HG02938 (cell line): Measurements from ENCODE around the gene DUSP1.

Source experiments
- ATAC-seq: cut with Tn5 transposase; IDR thresholded peaks from one replicate; pipeline ENCODE4 v1.9.1; 2021; ENCODE audit warnings: mild to moderate bottlenecking, moderate library complexity; ENCODE audit not compliant: unreplicated experiment

DUSP1 gene

DNA sequence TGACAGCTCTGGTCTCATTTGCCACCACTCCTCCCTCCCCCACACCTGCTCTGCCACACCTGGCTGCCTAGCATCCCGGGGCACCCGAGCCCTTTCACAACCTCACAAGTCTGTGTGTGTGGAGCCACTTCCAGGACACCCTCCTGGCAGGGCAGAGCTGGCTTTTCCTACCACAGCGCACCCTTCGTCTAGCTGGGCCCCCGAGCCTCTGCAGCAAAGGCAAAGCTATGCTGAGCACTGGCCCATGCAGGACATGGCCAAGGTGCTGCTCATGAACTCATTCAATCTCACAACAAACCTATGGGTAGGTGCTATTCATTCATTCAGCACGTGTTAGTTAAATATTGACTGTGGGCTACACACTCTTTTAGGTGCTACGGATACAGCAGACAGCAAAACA is 43.4 kb downstream of the DUSP1 start:
- no peak for ATAC-seq

DNA sequence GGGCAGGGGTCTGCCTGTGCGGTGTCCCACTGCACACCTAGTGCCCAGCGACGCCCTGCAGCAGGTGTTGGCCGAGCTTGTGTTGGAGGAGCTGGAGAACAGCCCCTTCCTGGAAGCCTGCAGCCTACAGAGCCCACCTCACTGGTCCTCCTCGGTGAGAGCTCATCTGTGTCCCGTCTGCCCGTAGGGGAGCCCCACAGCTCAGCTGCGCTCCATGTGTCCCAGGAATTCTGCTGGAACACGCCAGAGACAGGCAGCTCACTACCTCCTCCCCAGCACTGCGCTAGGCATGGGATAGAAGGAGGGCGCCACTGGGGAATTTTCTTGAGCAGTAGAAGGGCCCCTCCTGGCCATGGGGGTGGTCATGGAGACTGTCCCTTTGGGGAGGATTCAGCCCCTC is 44.0 kb downstream of the DUSP1 start:
- ATAC-seq, result no peak

DNA sequence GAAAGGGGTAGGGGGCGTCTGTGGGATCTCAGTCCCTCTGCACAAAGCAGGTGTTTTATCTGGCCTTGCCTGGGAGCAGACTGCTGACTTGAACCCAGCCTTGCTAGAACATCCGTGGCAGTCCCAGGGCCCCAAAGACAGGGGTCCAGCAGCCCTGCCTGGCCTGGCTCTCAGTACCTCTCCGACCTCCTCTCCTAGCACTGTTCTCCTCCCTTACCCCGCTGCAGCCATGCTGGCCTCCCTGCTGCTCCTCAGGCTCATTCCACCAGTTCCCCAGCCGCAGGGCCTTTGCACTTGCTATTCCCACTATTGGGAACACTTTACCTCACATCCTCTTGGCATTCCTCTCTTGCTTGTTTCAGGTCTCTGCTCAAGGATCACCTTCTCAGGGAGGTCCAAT is 45.2 kb downstream of the DUSP1 start:
- ATAC-seq, result no peak

DNA sequence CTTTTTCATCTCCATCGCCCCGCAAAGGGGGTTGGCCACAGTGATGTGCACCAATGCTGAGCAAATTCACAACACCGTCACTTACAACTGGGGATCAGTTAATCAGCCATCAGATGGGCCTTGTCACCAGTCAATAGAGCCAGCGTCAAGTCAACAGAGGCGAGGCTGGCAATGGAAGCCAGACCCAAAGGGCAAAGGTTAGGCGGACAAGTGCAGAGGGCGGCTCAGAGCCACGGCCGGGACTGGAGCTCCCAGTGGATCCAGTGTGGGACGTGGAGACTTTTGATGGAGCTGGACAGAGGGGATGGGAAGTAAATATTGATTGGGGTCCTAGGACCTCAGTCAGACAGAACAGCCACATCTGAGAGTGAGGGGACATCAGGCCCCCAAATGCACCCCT is 45.7 kb downstream of the DUSP1 start:
- ATAC-seq, result no peak

DNA sequence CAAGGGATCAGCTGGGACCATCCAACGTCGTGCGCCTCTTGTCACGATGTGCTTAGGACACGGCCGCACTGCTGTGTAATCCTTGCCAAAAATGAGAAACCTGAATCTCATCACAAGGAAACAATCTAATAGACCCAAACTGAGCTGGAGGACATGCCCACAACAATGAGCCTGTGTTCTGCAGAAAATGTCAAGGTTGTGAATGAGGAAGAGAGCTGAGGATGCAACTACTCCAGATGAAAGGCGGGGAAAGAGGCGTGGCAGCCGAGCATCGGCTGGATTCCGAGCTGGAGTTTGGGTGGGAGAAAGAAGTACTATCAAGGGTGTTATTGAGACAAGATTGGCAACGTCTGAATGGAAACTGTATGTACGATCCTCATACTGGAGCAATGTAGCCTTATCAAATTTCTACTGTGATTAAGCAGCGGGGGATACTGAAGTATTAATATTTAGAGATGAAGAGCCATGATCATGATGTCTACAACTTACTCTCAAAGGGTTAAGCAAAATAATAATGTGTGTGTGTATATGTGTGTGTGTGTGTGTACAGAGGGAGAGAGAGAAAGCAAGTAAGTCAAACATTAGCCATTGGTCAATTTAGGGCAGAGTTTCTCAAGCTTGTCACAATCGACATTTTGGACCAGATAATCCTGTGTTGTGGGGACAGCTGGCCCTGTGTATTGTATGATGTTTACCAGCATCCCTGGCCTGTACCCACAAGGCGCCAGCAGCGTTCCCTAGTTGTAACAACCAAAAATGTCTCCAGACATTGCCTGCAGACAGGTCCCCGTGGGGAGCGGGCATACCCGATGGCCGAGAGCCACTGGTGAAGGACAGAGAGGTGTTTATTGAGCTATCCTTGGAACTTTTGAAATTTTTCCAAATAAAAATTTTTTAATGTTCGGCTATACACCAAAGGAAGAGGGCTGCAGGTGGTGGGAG is 46.5 kb downstream of the DUSP1 start:
- ATAC-seq, result no peak

DNA sequence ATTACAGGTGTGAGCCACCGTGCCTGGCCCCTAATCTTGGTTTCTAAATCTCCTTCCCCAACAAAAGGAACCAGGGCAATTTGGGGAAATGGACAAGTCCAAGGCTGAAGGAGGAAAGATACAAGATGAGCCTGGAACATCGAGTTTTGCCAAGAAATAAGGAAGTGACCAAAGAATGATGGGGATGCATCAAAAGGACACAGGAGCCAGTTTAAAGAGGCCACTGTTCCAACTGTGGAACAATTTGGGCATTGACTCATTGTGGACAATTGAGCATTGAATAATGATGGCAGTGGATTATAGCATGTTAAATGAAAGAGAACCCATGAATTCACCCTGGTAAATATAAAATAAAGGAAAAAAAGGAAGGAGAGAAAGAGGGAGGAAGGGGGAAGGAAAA is 47.5 kb downstream of the DUSP1 start:
- ATAC-seq, result no peak

DNA sequence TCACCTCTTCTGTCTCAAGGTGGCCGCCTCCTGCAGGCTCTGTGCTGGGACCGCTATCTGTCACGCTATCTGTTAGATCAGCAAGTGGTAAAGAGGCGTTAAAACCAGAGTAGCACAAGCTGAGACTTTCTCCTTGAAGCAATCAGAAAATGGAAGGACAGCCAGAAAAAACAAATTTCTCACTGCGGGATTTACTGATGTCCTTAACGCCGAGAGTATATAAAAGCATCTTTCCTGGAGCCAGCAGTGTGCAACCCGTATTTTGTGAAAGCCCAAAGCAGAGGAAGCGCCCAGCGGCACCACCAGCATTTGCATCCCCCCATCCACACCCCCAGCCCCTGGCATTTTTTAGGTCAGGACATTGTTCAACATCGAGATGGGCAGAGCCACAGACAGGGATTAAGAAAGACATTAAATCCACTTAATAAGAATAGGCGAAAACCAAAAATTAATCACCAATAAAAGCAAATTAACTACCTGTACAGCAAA is 48.6 kb downstream of the DUSP1 start:
- ATAC-seq, result no peak

DNA sequence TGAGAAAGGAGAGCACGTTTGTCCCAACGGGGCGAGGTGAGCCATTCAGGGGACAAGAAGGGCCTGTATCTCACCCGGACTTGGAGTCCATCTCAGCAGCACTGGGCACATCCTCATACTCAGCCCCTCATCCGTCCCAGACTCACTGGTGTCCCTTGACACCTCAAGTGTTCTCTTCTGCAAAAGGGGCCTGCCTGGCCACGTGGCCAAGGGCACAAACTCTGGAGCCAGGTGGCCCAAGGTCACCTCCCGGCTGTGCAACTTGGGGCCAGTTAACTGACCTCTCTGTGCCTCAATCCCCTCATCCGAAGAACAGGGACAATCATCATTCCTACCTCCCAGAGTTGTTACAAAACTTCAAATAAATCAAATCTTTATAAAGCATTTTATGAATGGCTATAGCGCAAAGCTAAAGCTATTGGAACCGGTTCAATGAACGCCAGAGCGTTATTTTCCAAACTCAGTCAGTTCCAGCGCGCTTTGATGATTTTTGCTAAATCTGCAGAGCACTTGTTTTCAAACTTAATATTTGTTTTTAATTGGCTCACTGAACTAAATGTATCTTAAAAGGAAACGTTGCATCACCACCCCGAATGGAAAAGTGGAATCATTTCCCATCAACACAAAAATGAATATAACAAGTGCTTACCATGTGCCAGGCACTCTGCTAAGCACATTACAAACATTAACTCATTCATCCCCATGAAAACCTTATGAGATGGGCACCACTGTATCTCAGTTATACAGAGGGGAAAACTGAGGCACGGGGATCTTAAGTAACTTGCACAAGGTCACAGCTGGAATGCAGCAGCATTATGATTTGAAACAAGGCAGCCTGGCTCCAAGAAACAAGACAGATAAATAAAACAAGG is 49.3 kb downstream of the DUSP1 start:
- no peak for ATAC-seq

DNA sequence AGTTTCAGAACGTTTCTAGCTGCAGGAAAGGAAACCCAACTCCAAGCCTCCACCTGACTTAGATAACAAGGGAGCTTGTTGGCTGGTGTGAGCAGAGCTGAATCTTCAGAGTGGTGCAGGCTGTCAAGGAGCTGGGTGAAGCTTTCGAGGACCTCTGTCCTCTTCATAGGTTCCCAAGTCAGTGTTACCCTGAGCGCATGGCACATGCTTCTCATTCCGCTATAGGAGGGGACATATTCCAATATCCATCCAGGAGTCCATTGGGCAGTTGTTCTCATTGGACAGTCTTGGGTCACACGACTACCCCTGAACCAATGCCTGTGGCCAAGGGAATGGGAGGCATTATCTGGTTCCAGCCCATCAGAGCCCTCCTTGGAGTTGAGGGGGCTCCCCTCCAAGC is 50.3 kb downstream of the DUSP1 start:
- no peak for ATAC-seq

DNA sequence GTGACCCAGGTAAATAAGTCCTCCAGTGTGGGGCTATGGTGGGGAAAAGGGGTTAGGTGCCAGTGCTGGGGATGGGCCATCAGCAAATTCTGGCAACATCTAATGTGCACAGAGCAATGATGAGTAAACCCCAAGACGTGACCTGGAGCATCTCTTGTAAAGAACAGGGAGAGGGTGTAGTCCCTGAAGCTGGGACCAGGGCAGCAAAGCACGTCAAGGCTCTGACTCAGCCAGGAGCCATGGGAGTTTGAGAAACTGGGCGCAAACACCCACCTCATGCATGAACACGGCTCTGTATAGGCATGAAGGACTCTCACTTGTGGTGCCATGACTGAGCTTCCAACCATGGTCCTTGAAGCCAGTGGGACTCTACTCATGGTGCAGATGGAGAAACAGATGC is 51.8 kb downstream of the DUSP1 start:
- ATAC-seq, result no peak

DNA sequence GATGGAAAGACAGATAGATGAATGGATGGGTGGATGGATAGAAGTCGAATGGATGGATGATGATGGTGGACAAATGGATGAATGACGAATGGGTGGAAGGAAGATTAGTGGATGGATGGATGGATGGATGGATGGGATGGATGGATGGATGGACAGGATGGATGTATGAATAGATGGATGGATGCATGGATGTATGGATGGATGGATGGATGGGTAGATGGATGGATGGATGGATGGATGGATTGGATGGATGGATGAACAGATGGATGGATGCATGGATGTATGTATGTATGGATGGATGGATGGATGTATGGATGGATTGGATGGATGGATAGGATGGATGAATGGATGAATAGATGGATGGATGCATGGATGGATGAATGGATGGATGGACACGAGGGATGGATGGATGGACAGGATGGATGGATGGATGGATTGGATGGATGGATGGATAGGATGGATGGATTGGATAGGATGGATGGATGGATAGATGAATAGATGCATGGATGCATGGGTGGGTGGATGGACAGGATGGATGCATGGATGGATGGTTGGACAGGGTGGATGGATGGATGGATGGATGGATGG is 52.4 kb downstream of the DUSP1 start:
- ATAC-seq, result no peak
